ENCODE data around the gene MYO1F. TPM values are rescaled to one million over a fixed set of nuclear protein-coding genes. Genes with fewer than 3 reads are reported as not detected.

MYO1F gene
- total and polyA plus RNA-seq, 2 donors (not counting 1 experiment from before 2014, with no cell fraction given), result 76.3 to 126 TPM

DNA sequence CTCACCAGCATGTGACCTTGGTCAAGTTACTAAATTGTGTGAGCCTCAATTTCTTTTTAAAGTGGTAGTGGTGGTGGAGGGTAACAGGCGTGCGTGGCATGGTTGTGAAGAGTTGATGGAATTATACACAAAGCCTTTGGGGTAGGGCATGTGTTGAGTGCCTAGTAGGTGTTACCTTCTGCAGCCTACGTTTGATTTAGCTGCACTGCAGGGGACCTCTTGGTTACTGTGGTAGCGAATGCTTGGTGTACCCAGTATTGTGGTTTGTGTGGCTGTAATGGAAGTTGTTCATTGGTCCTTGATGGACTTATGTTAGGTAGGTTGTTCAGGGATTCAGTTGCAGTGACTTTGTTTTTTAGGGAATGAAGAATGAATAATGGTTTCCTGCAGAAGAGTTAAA, 99.4 kb downstream of the MYO1F start:
- CTCF ChIA-PET, result interaction anchor here (0.8 kb wide), 1 partner anchor 124 kb away, joined by 3 read pairs; no protein-coding TSS in a partner anchor
- H4K20me1 ChIP-seq (ENCODE audit: control insufficient read depth, insufficient read depth, low read length, poor library complexity, severe bottlenecking), result peaks cover 93% of the 10 kb centered on the region
- peaks cover 75% of the 10 kb centered on the region for H3K79me2 ChIP-seq (ENCODE audit: control insufficient read depth, insufficient read depth, low read length)
- no peak overlapping the region for H3K4me2 ChIP-seq (replicated peaks; ENCODE audit: low read depth, low read length, poor library complexity, severe bottlenecking)
- TF ChIP-seq EZH2 (IDR thresholded peaks at IDR 0.05; ENCODE audit: borderline replicate concordance, insufficient read depth, low read depth, low read length, poor library complexity, severe bottlenecking), result no peak
- TF ChIP-seq, protein P1, sequence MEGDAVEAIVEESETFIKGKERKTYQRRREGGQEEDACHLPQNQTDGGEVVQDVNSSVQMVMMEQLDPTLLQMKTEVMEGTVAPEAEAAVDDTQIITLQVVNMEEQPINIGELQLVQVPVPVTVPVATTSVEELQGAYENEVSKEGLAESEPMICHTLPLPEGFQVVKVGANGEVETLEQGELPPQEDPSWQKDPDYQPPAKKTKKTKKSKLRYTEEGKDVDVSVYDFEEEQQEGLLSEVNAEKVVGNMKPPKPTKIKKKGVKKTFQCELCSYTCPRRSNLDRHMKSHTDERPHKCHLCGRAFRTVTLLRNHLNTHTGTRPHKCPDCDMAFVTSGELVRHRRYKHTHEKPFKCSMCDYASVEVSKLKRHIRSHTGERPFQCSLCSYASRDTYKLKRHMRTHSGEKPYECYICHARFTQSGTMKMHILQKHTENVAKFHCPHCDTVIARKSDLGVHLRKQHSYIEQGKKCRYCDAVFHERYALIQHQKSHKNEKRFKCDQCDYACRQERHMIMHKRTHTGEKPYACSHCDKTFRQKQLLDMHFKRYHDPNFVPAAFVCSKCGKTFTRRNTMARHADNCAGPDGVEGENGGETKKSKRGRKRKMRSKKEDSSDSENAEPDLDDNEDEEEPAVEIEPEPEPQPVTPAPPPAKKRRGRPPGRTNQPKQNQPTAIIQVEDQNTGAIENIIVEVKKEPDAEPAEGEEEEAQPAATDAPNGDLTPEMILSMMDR (IDR thresholded peaks at IDR 0.05), result no peak
- DNase-seq (no peak), ATAC-seq (ENCODE audit: low read depth) (no peak)
- no peaks in the 10 kb centered on the region for H3K27me3 Mint-ChIP-seq
- H3K9me3 Mint-ChIP-seq (ENCODE audit: insufficient read depth), result no peaks in the 10 kb centered on the region
- H2AFZ ChIP-seq (ENCODE audit: insufficient read depth, low read depth, low read length, poor library complexity, severe bottlenecking), result no peak overlapping the region
- 93% methylated on average over 4 of the region's 4 CpGs for whole genome bisulfite sequencing (ENCODE audit: insufficient coverage)
- H3K4me3 ChIP-seq (ENCODE audit: control extremely low read depth in 1 of 5, extremely low read depth in 1 of 5, insufficient read depth in 1 of 5, low read depth in 2 of 5, low read length in 4 of 5), result no peak overlapping the region
- H3K9ac ChIP-seq (ENCODE audit: low read length), result no peak overlapping the region
- POLR2A ChIA-PET, result no interaction called here
- peaks cover 10 to 67% of the 10 kb centered on the region in 2 experiments for H3K36me3 ChIP-seq (replicated peaks in 1 of 2; ENCODE audit: control extremely low read depth in 1 of 2, control insufficient read depth in 1 of 2, extremely low read depth in 1 of 2, insufficient read depth in 2 of 2, low read length in 1 of 2)
- no peaks in the 10 kb centered on the region for H3K27me3 ChIP-seq (replicated peaks in 1 of 4; ENCODE audit: control extremely low read depth in 1 of 4, control insufficient read depth in 3 of 4, insufficient read depth in 4 of 4, low read length in 3 of 4)
- peak overlapping the region; percentile 82 for H3K27ac Mint-ChIP-seq
- H3K4me3 Mint-ChIP-seq, result no peak overlapping the region
- H3K27ac ChIP-seq (ENCODE audit: low read length in 2 of 2), result no peak overlapping the region
- no peaks in the 10 kb centered on the region for H3K9me3 ChIP-seq (ENCODE audit: control extremely low read depth in 1 of 3, control insufficient read depth in 2 of 3, insufficient read depth in 1 of 3, low read length in 2 of 3)
- H3K4me1 ChIP-seq (ENCODE audit: control insufficient read depth in 2 of 2, insufficient read depth in 2 of 2, low read length in 2 of 2), result peaks cover 25 to 36% of the 10 kb centered on the region in 2 donors
- H3K4me1 Mint-ChIP-seq, result peaks cover 47% of the 10 kb centered on the region
- intact Hi-C loops (cut with micrococcal nuclease), result no loop called here

- no peak overlapping the region for H3K9ac ChIP-seq (ENCODE audit: low read length)
- no peak overlapping the region for H3K4me3 Mint-ChIP-seq
- ChIA-PET CTCF (interaction anchor here (1.7 kb wide), 1 partner anchor 103 kb away, joined by 6 read pairs; no protein-coding TSS in a partner anchor), POLR2A (no interaction called here)
- H3K4me3 ChIP-seq (ENCODE audit: control extremely low read depth in 1 of 5, extremely low read depth in 1 of 5, insufficient read depth in 1 of 5, low read depth in 2 of 5, low read length in 4 of 5), result no peak overlapping the region
- no peaks in the 10 kb centered on the region for H3K27me3 ChIP-seq (replicated peaks in 1 of 4; ENCODE audit: control extremely low read depth in 1 of 4, control insufficient read depth in 3 of 4, insufficient read depth in 4 of 4, low read length in 3 of 4)
- ATAC-seq (ENCODE audit: low read depth) (no peak), DNase-seq (no peak)
- peaks cover 64% of the 10 kb centered on the region for H3K79me2 ChIP-seq (ENCODE audit: control insufficient read depth, insufficient read depth, low read length)
- H4K20me1 ChIP-seq (ENCODE audit: control insufficient read depth, insufficient read depth, low read length, poor library complexity, severe bottlenecking), result peaks cover 85% of the 10 kb centered on the region
- intact Hi-C loops (cut with micrococcal nuclease), result no loop called here
- H2AFZ ChIP-seq (ENCODE audit: insufficient read depth, low read depth, low read length, poor library complexity, severe bottlenecking), result no peak overlapping the region
- H3K4me2 ChIP-seq (replicated peaks; ENCODE audit: low read depth, low read length, poor library complexity, severe bottlenecking), result no peak overlapping the region
- 81% methylated on average over 3 of the region's 8 CpGs for WGBS (ENCODE audit: insufficient coverage)
- H3K4me1 Mint-ChIP-seq, result peaks cover 53% of the 10 kb centered on the region
- H3K36me3 ChIP-seq (replicated peaks in 1 of 2; ENCODE audit: control extremely low read depth in 1 of 2, control insufficient read depth in 1 of 2, extremely low read depth in 1 of 2, insufficient read depth in 2 of 2, low read length in 1 of 2), result peaks cover 14 to 69% of the 10 kb centered on the region in 2 experiments
- TF ChIP-seq, protein P1 (IDR thresholded peaks at IDR 0.05), result no peak
- no peak for TF ChIP-seq EZH2 (IDR thresholded peaks at IDR 0.05; ENCODE audit: borderline replicate concordance, insufficient read depth, low read depth, low read length, poor library complexity, severe bottlenecking)
- H3K27ac Mint-ChIP-seq, result peak overlapping the region; percentile 32
- H3K4me1 ChIP-seq (ENCODE audit: control insufficient read depth in 2 of 2, insufficient read depth in 2 of 2, low read length in 2 of 2), result peaks cover 34 to 45% of the 10 kb centered on the region in 2 donors
- H3K27ac ChIP-seq (ENCODE audit: low read length in 2 of 2), result peak overlapping the region in 1 of 2 donors; percentile 27
- H3K9me3 ChIP-seq (ENCODE audit: control extremely low read depth in 1 of 3, control insufficient read depth in 2 of 3, insufficient read depth in 1 of 3, low read length in 2 of 3), result no peaks in the 10 kb centered on the region
- no peaks in the 10 kb centered on the region for H3K9me3 Mint-ChIP-seq (ENCODE audit: insufficient read depth)
- H3K27me3 Mint-ChIP-seq, result no peaks in the 10 kb centered on the region
These were observed 100.7 kb downstream of the MYO1F start for GRCh38 chr19:8476524-8476923.

Data from B cell (primary cell).